Left renal cortex interstitium (tissue), 4 donors: Measurements from ENCODE around the gene PYROXD2. TPM values are rescaled to one million over a fixed set of nuclear protein-coding genes. Genes with fewer than 3 reads are reported as not detected.

Experiments
- DNase-seq, 4 donors: peaks; one replicate each; pipeline ENCODE4 v3.0.0-alpha.2; 2013; ENCODE audit warnings: low read depth in 4 of 4, low spot score in 2 of 4, missing footprints in 1 of 4
- polyA plus RNA-seq, 4 donors: library from polyadenylated mRNA; unstranded; fragments of 120-200 nt; gene quantifications; one replicate each; pipeline ENCODE4 v1.2.1, GENCODE V29; 2013; ENCODE audit not compliant: insufficient read length in 4 of 4

Gene PYROXD2
- 10 to 100 TPM; 13.1 to 39.6 (median 22.8) TPM for polyA plus RNA-seq

GRCh38 chr10:98414932-98415730 is at the start of gene PYROXD2:
TSS of gene PYROXD2 (minus strand) at chr10:98415182. CDS start at chr10:98415135, 47 bp downstream.
- peak; percentile 75 to 87 (median 82) for DNase-seq

- DNase-seq, result no peak
These were observed 49.2 kb upstream of the PYROXD2 start for GRCh38 chr10:98463976-98464754.

GRCh38 chr10:98463016-98463415 is 48.0 kb upstream of the PYROXD2 start:
- DNase-seq, result no peak

GRCh38 chr10:98461500-98461842 is 46.5 kb upstream of the PYROXD2 start:
- DNase-seq, result no peak

GRCh38 chr10:98460837-98461499 is 46.0 kb upstream of the PYROXD2 start:
- no peak for DNase-seq

- no peak for DNase-seq
These were observed 44.1 kb upstream of the PYROXD2 start for GRCh38 chr10:98458809-98459784.

- DNase-seq, result no peak
These were observed 42.7 kb upstream of the PYROXD2 start for GRCh38 chr10:98457721-98458120.

- no peak for DNase-seq
These were observed 41.9 kb upstream of the PYROXD2 start for GRCh38 chr10:98456686-98457482.

- DNase-seq, result no peak
These were observed 41.1 kb upstream of the PYROXD2 start for GRCh38 chr10:98456043-98456570.

GRCh38 chr10:98453729-98454128 is 38.7 kb upstream of the PYROXD2 start:
- DNase-seq, result no peak

- no peak for DNase-seq
These were observed 35.6 kb upstream of the PYROXD2 start for GRCh38 chr10:98450618-98451017.

GRCh38 chr10:98449287-98449686 is 34.3 kb upstream of the PYROXD2 start:
- DNase-seq, result no peak

- peak in 1 of 4 donors; percentile 45 for DNase-seq
These were observed 31.8 kb upstream of the PYROXD2 start, which contains the start of gene HPS1 for GRCh38 chr10:98446661-98447221. TSS of gene HPS1 (minus strand) at chr10:98446935. CDS start at chr10:98443240, 3,695 bp downstream.

GRCh38 chr10:98446151-98446660 is 31.2 kb upstream of the PYROXD2 start:
- no peak for DNase-seq

- no peak for DNase-seq
These were observed 30.3 kb upstream of the PYROXD2 start for GRCh38 chr10:98445200-98445812.

GRCh38 chr10:98444314-98445006 is 29.5 kb upstream of the PYROXD2 start:
- DNase-seq, result no peak

GRCh38 chr10:98438715-98439114 is 23.7 kb upstream of the PYROXD2 start:
- no peak for DNase-seq
